ES-I3 (cell line): Measurements from ENCODE around the gene UGCG.

Source experiments
- H3K36me3 ChIP-seq: 2 replicates; pipeline ENCODE4 v1.6.1; 2013; ENCODE audit warnings: mild to moderate bottlenecking, low read length, control low read depth, moderate library complexity; ENCODE audit not compliant: insufficient read depth
- H3K4me1 ChIP-seq: 2 replicates; pipeline ENCODE4 v1.6.1; 2013; ENCODE audit warnings: mild to moderate bottlenecking, control low read depth, low read length; ENCODE audit not compliant: insufficient read depth
- H3K9ac ChIP-seq: 2 replicates; pipeline ENCODE4 v1.6.1; 2013; ENCODE audit warnings: low read depth, mild to moderate bottlenecking, low read length, moderate library complexity
- H3K9me3 ChIP-seq: 2 replicates; pipeline ENCODE4 v1.6.1; 2013; ENCODE audit warnings: mild to moderate bottlenecking, low read length, moderate library complexity; ENCODE audit not compliant: control insufficient read depth, insufficient read depth

The UGCG gene

DNA sequence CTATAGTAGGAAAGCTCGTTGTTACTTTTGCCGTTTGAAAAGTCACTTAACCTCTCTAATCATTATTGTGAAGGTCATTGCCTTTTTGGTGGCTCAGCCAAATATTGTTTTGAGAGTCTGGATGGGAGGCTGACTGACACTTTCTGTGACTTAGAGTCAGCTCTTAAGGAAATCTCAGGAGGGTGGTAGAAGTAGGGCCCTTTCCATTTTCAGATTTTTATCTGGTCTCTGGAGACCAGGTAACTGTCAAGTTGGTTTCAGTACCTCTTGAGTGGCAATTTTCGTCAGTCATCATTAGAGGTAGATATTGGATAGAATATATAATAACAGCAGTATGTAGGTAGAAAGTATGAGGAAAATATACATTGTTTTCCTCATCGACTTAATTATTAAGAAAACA is 23.3 kb downstream of the UGCG start:
- no peaks in the 10 kb centered on the region for H3K4me1 ChIP-seq
- H3K36me3 ChIP-seq: peaks cover 6% of the 10 kb centered on the region; the same call in 1 of the 2 replicates
- no peaks in the 10 kb centered on the region for H3K9me3 ChIP-seq
- no peak overlapping the region for H3K9ac ChIP-seq

DNA sequence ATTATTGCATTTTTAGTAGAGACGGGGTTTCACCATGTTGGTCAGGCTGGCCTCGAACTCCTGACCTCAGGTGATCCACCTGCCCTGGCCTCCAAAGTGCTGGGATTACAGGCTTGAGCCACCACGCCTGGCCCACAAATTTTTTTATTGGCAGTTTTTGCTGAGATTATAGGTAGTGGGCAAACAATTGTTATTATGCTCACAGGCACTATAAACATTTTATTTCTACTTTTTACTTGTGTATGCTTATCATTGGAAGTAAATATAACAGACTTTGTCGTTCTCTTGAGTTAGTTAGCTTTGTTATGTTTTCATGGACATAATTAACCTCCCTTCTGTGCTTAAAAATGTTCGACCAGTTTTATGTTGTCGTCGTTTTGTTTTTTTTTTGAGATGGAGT is 23.9 kb downstream of the UGCG start:
- H3K9me3 ChIP-seq: no peaks in the 10 kb centered on the region
- H3K36me3 ChIP-seq: peaks cover 6% of the 10 kb centered on the region; the same call in 1 of the 2 replicates
- H3K9ac ChIP-seq: no peak overlapping the region
- no peaks in the 10 kb centered on the region for H3K4me1 ChIP-seq

DNA sequence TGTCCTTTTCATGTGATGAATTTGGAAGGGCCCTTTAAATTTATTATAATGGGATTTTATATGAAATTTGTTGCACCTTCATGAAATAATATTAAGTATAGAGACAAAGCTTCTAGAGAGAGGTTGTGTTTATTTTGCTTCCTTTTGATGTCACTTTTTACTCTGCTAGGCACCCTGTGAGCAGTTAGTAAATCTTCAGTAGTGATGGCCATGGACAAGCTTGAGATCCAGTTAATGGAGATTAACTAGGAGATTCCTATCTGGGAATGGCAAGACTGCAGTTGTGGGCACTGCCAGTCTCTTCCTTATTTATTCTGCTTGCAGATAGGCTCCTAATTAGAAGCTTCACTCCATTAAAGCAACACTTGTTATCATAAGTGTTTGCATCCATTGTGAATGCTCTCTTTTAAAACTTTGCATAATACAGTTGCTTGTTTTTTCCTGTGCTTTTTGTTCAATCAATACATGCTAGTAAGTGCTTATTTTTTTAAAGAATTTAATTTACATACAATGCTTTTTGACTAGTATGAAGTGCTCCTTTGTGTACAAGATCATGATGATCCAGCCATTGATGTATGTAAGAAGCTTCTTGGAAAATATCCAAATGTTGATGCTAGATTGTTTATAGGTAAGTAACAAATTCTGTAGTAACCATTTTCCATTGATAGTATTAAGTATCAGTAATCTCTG is 25.9 kb downstream of the UGCG start:
- no peaks in the 10 kb centered on the region for H3K9me3 ChIP-seq
- H3K4me1 ChIP-seq: no peaks in the 10 kb centered on the region
- peaks cover 2% of the 10 kb centered on the region; the same call in 1 of the 2 replicates for H3K36me3 ChIP-seq
- H3K9ac ChIP-seq: no peak overlapping the region

DNA sequence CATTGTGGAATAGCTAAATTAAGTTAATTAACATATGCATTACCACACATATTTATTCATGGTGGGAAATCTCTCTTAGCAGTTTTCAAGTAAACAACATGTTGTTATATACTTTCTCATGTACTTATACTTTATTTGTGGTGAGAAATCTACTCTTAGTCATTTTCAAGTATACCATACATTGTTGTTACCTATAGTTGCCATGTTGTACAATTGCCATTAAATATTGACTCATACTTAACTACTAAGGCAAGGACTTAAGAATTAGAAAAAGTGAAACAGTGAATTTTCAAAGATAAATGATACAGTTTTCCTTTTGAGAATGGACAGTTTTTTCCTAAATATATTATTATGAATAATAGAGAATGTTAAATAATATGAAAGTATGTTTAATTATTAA is 27.7 kb downstream of the UGCG start:
- Histone ChIP-seq H3K9ac (no peak overlapping the region), H3K4me1 (no peaks in the 10 kb centered on the region), H3K9me3 (no peaks in the 10 kb centered on the region), H3K36me3 (no peaks in the 10 kb centered on the region; the same call in 1 of the 2 replicates)

DNA sequence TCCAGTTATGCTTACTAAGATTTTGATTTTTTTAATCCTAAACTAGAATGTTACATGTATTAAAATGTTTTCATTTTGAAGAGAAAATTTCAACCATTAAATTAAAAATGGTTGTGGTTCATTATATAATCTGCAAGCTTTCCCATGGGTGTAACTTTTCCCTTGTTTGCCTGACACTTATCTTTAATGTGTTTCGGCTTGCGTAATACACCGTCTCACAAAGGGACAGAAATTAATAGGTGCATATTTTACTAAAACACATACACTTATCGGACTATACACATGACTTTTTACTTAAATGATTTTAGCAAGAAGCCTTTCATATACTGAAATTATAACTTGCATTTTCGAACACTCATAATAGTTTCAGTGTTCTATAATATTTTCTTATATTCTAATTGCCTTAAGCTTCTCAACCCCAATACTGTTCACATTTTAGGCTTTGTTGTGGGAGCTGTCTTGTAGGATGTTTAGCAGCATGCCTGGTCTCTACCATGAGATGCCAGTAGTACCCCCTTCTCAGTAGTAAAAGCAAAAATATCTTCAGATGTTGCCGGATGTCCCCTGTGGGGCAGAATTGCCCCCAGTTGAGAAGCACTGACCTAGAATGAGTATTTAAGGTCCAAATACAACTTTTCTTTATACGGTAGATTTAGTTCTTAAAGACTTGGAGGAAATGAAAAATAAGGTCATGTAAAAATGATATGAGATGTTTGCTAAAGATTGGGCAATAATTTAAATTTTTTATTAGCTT is 28.6 kb downstream of the UGCG start:
- Histone ChIP-seq H3K4me1 (no peaks in the 10 kb centered on the region), H3K9ac (no peak overlapping the region), H3K36me3 (no peaks in the 10 kb centered on the region; the same call in 1 of the 2 replicates), H3K9me3 (no peaks in the 10 kb centered on the region)

DNA sequence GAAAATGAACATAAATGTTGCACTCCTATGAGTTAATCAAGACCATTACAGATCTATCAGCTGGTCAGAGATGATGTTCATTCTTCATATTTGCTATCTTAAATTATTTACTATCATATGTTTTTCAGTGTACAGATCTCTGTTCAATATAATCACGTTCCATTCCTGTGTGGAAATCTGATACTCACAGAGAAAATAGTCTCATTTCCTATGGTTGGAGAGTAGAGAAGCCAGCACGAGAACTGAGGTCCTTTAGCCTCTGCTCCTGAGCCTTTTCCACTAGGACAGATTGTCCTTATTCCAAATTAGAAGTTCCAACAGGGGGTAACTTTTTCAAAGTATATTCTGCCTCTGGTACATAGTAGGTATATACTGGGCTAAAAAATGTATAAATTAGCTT is 29.2 kb downstream of the UGCG start:
- no peak overlapping the region for H3K9ac ChIP-seq
- H3K4me1 ChIP-seq: no peaks in the 10 kb centered on the region
- H3K36me3 ChIP-seq: peaks cover 4% of the 10 kb centered on the region; the same call in 1 of the 2 replicates
- H3K9me3 ChIP-seq: no peaks in the 10 kb centered on the region

DNA sequence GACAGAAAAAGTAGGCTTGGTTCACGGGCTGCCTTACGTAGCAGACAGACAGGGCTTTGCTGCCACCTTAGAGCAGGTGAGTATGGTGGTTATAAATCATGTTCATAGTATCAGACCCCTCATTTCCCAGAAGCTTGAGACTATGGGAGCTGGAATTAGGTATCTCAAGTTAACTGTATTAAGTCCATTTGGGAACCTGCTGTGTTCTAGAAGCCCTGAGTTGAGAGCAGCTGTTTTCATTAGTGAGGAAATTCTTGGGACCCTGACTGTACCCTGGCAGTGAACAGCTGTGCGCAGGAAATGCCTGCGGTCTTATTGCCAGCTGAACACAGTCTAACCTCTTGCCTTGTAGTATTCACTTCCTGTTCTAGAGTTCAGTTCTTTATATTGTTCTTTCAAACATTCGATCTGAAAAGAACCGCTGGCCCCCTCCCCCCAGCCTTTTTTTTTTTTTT is 29.8 kb downstream of the UGCG start:
- Histone ChIP-seq H3K36me3 (peaks cover 8% of the 10 kb centered on the region; the same call in 1 of the 2 replicates), H3K9me3 (no peaks in the 10 kb centered on the region), H3K4me1 (no peaks in the 10 kb centered on the region), H3K9ac (no peak overlapping the region)

DNA sequence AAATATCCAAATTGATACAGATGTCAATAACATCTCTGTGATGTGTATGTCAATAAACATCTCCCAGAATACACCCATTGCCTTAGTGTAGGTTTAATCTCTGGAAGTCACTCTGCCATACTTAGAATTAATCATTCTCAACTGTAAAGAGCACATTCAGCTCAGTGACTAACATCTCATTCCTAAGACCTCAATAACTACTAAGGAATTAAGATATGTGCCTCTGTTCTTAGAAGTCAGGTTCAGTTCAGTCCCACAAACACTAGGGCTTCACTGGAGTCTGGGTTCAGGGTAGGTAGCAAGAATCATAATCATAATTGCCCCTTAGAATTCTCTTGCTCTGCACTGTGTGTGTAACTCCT is 31.7 kb downstream of the UGCG start:
- Histone ChIP-seq H3K4me1 (no peaks in the 10 kb centered on the region), H3K9me3 (no peaks in the 10 kb centered on the region), H3K36me3 (peaks cover 8% of the 10 kb centered on the region), H3K9ac (no peak overlapping the region)

DNA sequence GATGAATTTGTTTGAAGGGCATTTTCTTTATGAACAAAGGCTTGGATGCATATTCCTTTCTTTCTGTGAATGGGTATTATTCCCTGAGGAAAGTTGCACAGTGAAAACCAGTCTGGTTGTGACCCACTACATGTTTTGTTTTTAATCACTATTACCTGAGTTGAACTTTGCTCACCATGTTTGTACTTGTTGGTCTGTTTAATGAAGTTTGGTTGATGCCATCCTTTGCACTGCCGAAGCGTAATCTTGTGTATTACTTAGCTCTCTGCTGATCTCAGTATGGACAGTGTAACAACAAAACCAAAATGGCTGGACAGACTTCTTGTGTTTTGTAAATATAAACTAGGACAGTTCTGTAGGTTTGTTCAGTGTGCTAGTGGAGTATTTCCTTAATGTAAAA is 38.1 kb downstream of the UGCG start:
- no peaks in the 10 kb centered on the region for H3K9me3 ChIP-seq
- H3K9ac ChIP-seq: no peak overlapping the region
- H3K4me1 ChIP-seq: no peaks in the 10 kb centered on the region
- H3K36me3 ChIP-seq: peaks cover 14% of the 10 kb centered on the region

DNA sequence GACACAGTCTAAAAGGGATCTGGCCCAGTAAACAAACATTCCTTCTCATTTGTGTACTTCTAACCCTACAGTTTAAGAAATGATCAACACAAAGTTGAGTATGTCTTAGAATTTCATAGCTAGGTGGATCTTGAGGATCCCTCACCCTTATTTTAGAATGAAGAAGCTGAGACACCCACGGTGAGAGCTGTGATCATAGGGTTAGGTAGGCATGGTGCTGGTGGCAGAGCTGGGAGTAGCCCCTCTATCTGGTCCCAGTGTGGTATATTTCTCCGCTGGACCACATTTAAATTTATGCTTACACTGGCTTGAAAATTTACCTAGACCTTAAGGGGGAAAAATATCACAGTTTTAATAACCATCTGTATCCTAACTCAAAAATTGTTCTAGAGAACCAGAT is 39.8 kb downstream of the UGCG start:
- peaks cover 6% of the 10 kb centered on the region for H3K36me3 ChIP-seq
- no peaks in the 10 kb centered on the region for H3K9me3 ChIP-seq
- H3K9ac ChIP-seq: no peak overlapping the region
- no peaks in the 10 kb centered on the region for H3K4me1 ChIP-seq

DNA sequence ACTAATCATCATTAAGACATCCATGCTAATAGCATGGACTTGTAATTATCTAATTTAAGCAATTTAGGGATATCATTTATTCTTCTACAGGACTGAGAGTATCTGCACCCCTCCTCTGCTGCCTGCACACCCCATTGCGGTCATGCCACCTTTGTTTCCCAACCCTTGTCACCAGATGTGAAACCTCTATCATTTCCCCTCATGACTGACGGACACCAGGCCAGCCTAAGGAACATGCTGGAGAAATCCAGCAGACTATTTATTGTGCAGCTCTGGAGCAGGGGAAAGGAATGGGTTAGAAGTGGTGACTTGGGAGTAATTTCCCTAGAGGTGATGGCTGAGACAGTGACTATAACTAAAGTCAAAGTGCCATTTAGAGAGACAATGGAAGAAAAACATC is 40.7 kb downstream of the UGCG start:
- peaks cover 6% of the 10 kb centered on the region for H3K36me3 ChIP-seq
- H3K4me1 ChIP-seq: no peaks in the 10 kb centered on the region
- H3K9ac ChIP-seq: no peak overlapping the region
- no peaks in the 10 kb centered on the region for H3K9me3 ChIP-seq

DNA sequence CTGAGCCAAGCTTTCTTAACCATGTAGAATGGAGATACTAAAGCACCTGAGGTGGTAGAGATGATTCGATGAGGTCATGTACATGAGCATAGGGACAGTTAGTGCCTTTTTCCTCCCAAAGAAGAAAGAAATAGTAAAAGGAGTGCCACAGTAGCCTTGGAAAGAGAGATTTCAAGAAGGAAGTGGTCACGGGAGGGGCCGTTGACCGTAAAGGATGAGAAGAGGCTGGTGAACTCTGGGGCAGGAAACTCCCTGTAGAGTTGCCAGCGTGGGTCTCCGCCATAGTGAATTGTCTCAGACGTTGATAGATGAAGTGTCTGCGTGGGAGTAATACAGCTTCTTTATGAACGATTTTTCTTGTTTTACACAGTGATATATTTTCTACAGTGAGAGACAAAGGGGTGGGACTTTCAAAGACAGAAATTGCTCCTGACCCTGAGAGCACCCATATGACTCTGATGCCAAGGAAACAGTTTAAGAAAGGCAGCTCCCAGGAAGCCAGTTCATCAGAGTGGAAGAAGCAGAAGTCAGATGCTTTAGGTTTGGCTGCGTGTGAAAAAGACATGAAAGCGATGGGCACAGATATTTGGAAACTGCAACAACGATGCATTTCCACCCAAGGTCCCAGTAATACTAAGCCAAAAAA is 41.3 kb downstream of the UGCG start:
- no peaks in the 10 kb centered on the region for H3K4me1 ChIP-seq
- H3K9me3 ChIP-seq: no peaks in the 10 kb centered on the region
- H3K9ac ChIP-seq: no peak overlapping the region
- H3K36me3 ChIP-seq: peaks cover 6% of the 10 kb centered on the region

DNA sequence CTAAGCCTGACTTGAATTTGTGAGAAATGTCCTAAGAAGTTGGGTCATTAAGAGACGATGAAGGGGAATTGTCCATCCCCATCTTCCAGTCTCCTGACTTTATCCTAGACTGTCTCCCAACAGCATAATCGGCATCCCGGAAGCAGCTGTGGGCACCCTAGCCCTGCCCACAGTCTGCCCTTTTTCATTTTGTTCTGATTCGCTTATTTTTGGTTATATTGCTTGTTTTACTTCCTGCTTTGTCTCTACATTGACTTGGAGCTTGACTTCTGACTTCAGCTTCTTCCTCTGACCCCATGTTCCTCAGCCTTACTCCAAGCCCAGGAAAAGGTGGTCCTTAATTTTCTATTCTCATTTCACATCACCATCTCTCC is 41.8 kb downstream of the UGCG start:
- Histone ChIP-seq H3K4me1 (no peaks in the 10 kb centered on the region), H3K9me3 (no peaks in the 10 kb centered on the region), H3K36me3 (peaks cover 6% of the 10 kb centered on the region; the same call in 1 of the 2 replicates), H3K9ac (no peak overlapping the region)

DNA sequence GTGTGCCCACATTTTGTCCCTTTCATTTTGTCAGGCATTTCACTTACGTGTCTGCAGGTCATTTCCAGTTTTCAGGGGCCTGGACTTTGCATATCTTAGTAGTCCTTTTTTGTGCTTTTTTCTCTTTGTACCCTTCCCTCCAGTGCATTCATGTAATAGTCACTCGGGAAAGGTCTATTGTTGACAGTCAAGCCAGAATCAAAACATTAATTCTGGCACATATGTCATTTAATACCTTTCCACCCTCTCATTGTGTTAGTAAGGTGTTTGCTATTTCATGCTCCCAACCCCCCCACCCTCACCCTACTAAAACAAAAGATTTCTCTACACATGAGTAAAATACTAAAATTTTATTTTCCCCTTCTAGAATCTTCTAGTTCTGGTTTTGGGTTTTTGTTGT is 42.7 kb downstream of the UGCG start:
- H3K9ac ChIP-seq: no peak overlapping the region
- no peaks in the 10 kb centered on the region for H3K4me1 ChIP-seq
- no peaks in the 10 kb centered on the region for H3K9me3 ChIP-seq
- H3K36me3 ChIP-seq: peaks cover 6% of the 10 kb centered on the region; the same call in 1 of the 2 replicates

DNA sequence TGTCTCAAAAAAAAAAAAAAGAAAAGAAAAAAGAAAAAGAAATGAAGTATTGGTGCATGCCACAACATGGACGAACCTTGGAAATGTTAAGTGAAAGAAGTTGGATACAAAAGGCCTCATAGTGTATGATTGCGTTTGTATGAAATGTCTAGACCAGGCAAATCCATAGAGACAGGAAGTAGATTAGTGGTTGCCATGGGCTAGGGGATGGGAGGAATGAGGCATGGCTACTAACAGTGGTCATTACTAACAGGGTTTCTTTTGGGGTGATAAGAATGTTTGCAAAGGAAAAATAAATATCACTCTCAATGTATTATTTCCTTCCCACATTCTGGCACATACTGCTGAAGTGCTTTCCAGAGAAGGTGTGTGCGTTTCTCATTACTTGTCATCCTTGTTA is 44.1 kb downstream of the UGCG start:
- Histone ChIP-seq H3K9ac (no peak overlapping the region), H3K4me1 (no peaks in the 10 kb centered on the region), H3K36me3 (peaks cover 6% of the 10 kb centered on the region; the same call in 1 of the 2 replicates), H3K9me3 (no peaks in the 10 kb centered on the region)
